HG03378 (cell line): ENCODE data around the gene ADCY5.

Source experiments
- ATAC-seq: cut with Tn5 transposase; IDR thresholded peaks from one replicate; pipeline ENCODE4 v1.9.1; 2021; ENCODE audit warnings: mild to moderate bottlenecking, moderate library complexity; ENCODE audit not compliant: unreplicated experiment

ADCY5 gene

DNA sequence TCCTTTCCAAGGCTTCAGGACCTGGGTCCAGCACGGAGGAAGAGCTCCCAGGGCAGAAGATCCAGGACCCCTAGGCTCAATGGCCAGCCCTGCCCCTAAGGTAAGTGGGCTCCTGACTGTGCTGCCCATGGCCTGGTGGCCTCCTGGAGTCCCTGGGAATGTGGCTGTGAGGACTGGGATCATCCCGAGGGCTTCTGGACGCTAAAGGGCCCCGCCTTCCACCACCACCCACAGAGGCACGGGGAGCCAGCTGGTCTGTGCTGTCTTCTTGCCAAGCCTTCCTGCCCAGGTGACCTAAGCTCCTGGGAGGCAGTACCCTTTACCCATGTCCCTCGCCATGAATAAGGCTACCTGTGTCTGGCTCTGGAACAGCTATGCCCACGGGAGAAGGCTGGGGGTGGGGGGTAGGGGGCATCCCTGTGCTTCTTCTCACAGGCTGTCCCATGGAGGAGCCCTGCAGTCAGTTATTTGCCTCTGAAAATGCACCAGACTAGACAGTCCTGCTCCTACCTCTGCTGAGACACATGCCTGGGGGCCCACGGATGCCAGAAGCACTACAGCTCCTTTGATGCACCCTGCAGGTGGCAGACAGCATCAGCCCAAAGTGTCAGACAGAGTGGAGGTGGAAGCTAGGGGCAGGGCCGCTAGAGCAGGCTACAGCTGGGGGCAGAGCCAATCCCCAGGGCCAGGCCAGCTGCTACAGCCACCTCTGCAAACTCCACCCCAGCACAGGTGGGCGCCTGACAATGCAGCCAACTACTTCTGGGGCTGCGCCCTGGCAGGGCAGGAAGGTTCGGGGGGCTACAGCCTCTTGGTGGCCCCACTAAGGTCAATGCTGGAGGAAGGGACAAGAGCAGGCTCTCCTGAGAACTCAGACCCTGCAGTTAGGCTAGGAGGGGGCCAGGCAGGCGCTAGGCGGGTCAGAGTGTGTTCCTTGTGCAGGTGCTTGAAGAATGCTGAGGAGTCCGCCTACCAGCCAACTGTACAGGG lies 156.3 kb downstream of the ADCY5 start:
- no peak for ATAC-seq

DNA sequence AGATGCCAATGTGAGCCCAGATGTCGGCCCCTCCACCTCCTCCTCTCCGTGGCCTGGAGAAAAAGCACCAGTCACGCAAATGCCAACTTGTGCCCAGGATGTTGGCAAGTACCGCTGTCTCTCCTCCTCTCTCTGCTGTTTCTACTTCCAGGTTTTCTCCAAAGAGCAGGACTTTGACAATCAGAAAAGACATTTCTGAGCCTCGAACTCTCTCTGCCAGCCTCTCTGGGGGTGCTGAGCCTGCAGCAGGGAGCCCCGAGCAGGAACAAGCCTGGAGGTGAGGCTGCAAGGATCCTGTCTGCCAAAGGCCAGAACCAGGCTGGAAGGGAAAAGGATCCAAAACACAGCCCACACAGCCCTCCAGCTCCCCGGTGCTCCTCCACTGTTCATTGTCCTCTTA lies 157.5 kb downstream of the ADCY5 start:
- ATAC-seq = no peak

DNA sequence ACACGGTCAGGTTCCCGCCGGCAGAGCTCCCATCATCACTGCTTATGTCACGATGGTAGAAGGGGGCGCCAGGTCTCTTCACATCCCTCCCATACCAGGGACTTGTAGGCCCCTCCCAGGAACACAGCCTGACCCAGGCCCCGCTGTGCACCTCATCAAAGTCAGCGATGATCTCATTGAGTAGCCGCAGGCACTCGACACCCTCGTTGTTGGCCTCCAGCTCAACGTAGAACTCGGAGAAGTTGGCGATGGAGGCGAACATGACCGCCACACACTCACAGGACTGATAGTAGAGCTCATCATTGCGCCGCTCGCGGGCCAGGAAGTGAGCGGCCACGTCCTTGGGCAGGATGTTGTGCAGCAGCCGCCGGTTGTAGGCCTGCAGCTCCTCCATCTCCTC lies 157.9 kb downstream of the ADCY5 start:
- no peak for ATAC-seq

DNA sequence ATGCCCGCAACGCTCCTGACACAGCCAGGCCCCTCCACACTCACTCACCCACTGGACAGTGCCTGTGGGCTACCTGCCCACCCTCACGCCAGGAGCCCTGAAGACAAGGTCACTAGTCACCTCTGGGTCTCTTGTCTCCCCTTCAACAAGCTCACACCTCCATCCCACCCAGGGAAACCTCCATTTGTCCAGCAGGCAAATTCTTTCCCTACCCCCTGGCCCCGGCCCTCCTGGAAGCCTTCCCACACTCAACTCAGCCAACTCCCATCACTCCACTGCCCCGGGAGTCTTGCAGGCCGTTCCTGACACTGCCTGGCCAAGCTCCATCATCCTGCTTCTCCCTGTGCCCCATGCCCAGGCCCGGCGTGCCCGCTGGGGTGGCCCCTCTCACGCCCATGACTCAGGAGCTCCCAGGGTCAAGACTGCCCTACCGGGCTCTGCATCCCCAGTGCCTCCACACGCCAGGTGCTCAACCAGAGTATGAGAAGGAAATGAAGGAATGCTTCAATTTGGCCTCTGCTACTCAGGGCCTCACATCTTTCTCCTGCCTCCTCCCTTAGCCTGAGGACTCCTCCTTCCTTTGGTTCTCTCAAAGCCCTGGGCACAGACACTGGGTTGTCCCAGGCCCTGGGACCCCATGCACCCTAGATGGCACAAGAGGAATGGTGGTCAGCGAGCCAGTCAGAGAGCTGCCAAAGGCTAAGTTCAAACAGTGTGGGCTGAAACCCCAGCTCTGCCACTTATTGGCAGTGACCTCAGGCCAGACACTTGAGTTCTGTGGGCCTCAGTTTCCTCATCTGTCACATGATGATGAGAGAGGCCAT lies 158.6 kb downstream of the ADCY5 start:
- no peak for ATAC-seq

DNA sequence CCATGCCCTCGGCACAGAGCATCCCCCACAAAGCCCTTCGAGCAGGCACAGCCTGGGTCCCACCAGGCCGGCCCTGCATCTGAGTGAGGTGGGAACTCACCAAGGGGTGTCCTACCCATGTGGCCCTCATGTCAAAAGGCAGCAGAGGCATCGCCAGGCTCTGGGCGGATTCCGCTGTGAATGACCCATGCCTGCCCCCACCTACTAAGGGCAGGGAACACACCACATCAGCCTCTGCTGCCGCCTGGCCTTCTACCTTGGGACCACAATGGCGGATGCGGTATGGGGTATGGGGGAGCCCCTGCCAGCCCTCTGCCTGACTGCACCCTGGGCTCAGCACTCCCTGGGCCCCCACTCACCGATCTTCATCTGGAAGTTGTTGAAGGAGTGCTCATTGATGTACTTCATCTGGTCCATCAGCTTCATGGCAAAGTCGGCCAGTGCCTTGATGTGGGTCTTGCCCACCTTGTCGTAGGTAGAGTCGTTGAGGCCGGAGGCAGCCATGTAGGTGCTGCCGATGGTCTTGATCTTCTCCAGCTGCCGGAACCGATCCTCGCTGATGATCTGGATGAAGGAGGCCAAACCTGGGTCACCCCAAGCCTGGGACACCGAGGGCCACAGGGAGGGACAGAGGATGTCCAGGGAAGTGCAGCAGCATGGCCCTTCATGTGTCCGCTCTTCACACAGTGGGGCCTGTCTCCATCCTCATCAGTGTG lies 159.3 kb downstream of the ADCY5 start:
- no peak for ATAC-seq

DNA sequence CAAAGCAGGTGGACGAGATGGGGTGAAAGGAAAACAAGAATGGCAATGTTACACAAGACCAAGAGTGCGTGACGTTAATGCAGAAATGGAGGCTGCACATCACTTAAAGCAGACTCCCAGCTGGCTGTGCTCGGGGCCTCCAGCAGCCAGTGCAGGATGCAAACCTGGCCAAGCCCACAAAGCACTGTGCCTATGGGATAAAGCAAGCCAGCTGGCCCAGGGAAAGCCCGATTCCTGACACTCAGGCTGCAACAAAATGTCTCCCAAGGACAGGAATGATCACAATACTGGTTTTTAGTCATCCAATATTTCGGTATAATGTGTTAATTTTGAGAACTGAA lies 161.0 kb downstream of the ADCY5 start:
- no peak for ATAC-seq

DNA sequence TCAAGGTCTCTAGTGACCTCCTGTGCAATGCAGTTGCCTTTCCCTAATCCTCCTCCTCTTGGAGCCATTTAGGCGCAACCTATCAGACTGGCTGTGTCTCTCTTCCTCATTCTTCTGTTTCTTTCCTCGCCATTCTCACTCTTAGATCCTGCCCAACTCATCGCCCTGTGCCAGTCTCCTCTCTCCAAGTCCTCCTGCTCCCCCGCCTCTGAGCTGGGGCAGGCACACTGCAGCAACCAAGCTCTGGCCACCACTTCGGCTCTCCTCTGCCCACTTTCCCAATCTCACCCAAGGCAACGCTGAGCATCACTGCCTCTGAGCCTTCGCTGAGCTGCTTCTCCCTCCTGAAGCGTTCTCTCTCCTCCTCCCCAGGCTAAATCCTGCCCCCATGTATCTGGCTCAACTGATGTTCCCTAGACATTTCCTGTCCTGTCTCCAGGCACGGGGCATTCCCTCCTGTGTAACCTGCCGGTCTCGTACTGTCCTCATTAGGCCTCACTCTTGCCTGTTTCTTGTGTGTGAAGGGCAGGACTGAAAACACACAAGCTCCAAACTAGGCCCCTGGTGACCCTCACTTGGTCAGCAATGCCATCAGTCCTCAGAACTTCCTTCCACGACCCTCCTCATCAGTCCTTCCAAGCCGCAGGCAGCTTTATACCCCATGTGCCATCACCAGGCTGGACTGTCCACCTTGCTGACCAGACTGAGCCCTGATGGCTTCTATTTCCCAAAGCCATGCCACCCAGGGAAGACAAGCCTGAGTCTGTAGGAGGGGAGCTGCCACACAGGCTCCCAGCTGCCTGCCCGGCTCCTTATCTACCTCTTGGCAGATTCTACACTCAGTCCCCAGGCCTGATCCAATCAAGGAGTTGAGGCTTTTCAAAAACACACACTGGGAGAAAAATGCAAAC lies 161.6 kb downstream of the ADCY5 start:
- ATAC-seq = no peak

DNA sequence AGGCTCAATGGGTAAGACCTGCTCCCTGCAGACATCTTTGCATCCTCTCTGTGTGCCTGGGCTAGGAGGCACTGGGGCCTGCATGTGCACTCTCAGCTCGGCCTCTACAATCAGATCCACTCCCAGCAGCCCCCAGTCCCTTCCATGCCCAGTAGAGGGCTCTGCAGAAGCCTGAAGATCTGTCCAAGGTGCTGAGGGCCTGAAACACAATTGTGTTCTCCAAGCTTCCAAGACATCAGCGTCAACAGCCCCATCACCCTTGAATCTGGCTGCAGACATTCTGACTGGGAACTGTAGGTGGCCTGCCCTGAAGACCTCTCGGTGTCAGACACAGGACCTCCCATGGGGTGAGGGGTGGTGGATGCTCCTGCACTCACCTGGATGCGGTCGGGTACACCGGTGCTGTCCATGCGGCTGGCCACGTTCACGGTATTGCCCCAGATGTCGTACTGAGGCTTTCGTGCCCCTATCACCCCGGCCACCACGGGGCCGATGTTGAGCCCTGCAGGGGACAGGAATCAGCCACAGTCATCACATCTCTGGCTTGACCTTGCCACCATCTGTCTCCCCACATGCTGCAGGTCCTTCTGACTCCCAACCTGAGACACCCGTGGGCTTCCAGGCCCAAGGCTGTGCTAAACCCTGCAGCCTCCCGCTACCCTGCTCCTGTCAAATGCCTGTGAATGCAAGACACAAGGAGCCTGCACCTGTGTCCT lies 162.4 kb downstream of the ADCY5 start:
- ATAC-seq = no peak

DNA sequence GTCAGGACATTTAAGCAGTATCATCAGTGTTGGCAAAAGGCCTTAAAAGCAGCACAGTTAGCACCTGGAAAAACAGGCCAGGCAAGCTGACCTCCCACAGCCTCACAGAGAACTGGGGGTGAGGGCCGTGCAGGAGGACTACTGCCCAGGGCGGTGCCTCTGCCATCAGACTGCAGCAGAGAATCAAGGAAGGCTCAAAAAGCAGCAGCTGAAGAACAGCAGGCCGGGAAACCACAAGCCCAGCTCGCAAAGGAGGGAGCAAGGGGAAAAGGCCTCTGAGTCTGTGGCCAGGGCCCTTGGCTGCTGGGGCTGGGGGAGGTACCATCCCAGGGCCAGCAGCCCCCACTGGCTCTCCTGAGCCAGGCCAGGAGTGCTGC lies 163.0 kb downstream of the ADCY5 start:
- ATAC-seq = no peak

DNA sequence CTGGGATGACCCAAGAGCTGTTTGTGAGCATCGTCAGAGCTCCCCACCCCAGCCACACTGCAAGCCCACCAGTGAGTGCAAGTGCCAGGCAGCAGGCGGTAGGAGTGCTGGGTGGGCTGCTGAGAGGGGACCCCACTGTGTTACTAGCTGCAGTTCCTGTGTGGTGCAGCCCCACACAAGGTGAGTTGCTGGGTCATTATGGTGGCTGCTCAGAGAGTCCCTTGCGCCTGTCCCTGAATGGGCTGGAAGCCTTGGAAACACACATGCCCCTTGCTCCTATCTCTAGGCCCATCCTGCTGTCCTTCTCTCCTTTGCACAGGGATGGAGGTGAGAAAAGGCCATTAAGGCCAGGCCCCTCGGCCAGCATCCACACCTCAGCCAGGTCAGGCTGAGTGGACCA lies 163.4 kb downstream of the ADCY5 start:
- no peak for ATAC-seq

DNA sequence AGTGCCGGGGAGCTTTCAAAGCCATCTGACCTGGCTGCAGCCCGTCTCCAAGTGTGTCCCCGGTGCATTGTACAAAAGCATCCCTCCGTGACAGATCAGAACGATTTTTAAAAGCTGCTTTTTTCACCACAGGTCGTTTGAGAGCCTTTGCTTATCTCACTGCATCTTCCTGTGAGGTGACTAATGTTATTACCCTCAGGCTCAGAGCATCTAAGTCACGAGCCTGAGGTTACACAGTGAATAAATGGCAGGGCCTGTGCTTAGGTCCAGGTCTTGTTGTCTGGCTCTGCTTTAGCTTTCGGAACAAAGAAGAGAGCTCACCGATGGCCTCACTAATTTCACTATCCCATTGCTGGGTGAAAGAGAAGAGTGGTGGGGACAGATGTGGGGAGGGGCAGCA lies 163.8 kb downstream of the ADCY5 start:
- ATAC-seq = no peak

DNA sequence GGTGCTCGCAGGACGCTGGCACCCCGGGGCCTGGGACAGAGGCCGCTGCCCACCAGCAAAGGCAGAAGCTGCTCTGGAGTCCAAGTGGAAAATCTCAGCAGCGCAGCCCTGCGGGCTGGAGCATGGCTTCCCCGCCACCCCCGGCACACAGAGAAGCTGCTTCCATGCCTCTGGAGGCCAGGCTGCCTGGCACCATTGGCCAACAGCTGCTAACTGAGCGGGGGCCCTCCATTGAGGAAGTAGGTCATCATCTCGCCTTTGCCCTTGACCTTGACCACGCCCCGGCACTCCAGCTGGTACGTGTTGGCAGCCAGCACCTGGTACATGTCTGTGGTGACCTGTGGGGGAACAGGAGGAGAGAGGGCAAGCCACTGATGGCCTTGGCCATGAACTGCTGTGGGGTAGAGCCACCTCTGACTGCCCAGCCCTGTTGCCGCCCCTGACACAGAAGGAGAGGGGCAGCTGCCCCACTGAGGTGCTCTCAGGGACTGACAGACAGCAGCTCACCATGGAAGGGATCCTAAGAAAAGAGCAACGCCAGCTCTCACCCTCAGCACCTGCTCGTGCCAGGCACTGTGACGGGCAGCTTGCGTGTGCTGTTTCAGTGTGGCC lies 164.4 kb downstream of the ADCY5 start:
- no peak for ATAC-seq

DNA sequence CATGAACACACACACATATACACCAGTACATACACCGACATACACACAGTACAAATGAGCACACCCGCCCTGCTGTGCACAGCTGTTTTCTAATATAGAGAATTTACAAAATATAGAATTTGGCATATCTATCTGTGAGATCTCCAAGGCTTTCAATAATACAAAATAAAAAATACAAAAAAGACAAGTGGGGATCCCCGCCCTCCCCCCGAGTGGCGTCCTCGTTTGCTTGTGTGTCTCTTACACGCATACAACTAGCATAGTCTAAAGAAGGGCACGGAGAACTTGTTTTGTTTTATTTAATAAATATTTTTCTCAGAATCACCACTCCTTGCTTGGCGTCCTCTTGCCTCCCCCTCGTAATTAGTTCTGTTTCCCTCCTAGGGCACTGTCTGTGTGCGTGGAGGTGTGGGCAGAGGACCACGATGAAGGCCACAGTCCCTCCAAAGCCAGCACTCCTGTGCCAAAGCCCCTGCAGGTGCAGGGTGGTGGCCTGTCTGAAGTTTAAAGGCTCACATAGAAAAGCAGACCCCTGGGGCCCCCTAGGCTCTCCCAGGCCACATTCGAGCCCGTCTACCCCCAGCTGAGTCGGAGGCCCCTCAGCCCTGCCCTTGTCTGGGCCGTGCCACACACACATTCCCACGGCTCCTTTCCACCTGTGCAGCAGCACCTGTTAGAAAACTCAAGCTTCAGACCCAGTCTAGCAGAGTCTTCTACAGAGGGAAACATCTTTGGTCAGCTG lies 165.1 kb downstream of the ADCY5 start:
- no peak for ATAC-seq

DNA sequence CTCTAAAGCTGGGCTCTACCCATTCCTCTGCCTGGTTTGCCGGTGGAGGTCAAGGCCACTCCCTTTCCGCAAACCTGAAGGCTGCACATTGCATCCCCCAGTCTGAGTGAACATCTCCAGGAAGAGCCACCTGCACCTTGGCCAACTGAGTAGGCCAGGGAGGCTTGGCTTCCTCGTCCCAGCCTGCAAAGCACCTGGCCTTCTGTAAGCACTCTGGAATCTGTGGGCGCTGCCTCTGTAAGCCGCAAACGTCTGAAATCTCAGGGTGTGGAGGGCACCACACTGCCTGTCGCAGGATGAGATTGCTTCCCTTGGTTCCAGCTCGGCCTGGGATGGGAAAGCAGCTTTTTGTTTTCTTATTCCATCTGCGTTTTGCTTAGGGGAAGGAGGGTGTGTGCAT lies 165.8 kb downstream of the ADCY5 start:
- no peak for ATAC-seq

DNA sequence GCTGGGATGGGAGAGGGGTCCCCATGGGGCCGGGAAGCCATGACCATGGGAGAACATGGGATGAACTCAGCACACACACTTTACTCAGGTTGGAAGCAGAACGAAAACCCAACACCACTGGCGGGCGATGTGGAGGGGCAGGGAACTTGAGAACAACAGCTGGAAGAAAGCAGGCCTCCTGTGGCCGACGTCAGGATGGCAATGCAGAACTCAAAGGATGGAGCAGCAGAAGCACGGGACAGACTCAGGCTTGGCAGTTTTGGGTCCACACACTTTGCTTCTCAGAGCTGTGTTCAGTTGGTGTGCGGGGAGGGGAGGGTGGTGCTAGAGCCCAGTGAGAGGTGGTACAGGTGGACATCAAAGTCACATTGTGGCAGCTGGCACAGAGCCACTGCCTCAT lies 166.4 kb downstream of the ADCY5 start:
- no peak for ATAC-seq

DNA sequence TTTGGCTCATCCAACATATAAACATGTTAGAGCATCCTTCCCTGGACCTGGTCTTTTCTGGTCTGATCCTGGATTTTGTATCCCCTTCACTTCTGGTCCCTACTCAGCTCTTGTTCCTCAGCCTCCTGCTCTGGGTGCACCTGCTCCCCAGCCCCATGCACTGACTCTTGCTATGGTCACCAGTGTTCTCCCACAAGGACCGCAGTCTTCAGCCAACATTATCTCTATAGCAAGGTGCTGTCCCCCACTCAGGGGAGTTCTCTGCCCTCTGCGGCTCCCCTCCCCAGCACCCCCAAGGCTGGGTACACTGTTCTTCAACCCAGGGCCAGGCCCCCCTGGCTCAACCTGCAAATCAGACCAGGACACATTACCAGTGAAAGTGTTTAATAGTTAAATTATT lies 167.0 kb downstream of the ADCY5 start:
- ATAC-seq = no peak

DNA sequence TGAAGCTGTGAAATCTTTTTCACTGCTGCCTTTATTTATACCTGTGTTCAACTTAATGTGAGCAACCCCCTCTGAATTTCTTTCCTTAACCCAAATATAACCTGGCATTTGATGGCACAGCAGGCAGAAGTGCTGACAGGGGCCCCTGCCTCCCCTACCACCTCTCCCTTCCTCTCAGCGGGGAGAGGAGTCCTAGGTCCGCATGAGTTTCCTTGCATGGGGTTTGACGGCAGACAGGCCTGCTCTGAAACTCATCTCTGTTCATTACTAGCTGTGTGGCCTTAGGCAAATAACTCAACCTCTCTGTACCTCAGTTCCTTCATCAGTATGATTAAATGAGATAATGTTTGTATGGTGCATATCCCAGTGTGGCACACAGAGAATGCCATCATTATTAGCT lies 167.5 kb downstream of the ADCY5 start:
- no peak for ATAC-seq

DNA sequence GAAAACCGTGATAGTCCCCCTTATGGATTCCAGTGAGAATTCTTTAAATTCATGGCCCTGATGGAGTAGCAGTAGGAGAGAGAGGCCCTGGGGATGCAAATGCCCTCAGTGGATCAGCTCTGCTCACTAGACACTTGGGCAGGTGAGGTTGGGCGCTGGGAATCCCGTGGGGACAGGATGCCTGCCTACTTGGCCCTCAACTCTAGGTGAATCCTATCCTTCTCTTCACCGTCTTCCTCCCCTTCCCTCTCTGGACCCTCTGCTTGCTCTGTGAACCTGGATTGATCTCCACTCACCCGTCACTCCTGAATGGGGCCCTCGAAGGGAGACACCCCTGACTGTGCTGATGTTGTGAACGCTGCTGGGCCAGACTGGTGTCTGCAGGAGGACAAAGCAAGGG lies 169.8 kb downstream of the ADCY5 start:
- ATAC-seq = no peak

DNA sequence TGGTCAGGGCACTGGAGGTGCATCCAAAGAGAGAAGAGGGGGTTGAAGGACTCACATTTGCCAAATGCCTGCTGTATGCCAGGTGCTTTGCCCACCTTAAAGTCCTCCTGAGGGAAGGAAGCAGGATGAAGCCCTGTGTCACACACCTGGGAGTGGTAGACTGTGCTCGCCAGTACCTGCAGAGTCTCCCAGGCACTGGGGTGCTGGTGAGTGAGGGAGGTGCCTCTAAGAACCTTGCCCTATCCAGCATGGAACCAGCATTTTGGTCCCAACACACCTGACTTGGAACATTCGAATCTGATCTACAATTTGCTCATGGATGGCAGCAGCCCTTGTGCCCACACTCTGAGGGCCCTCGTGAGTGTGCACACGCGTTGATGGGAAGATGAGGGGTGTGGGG lies 170.4 kb downstream of the ADCY5 start:
- ATAC-seq = no peak
